ENCODE measurements around the gene ELP4.

- TF ChIP-seq CTCF (conservative IDR thresholded peaks at IDR 0.05; ENCODE audit: low read depth in 2 of 2), result no peak
- no peak for TF ChIP-seq EZH2phosphoT487 (IDR thresholded peaks at IDR 0.05; ENCODE audit: unreplicated experiment)
- TF ChIP-seq EZH2 (IDR thresholded peaks at IDR 0.05; ENCODE audit: low read depth, unreplicated experiment), result no peak
- no peak for TF ChIP-seq ZNF331 (CRISPR knock-in tag; IDR thresholded peaks at IDR 0.05; ENCODE audit: low read depth)
- TF ChIP-seq POLR2AphosphoS5 (IDR thresholded peaks at IDR 0.05; ENCODE audit: low read depth), result no peak
Measured at GRCh38 chr11:31821766-31822165, 312.2 kb downstream of the ELP4 start.
